Measurements from ENCODE around the gene SYTL5.

SYTL5 gene

DNA sequence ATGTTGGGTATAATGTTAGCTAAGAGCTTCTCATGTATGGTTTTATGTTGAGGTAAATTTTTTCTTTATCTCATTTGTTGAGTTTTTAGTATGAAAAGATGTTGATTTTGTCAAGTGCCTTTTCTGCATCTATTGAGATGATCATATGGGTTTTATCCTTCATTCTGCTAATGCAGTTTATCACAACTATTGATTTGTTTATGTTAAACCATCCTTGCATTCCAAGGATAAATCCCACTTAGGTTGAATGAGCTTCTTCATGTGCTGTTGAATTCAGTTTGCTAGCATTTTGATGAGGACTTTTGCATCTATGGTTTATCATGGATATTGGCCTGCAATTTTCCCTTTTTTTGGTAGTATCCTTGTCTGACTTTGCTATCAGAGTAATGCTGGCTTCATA, 93.3 kb downstream of the SYTL5 start:
- no peak for DNase-seq

DNA sequence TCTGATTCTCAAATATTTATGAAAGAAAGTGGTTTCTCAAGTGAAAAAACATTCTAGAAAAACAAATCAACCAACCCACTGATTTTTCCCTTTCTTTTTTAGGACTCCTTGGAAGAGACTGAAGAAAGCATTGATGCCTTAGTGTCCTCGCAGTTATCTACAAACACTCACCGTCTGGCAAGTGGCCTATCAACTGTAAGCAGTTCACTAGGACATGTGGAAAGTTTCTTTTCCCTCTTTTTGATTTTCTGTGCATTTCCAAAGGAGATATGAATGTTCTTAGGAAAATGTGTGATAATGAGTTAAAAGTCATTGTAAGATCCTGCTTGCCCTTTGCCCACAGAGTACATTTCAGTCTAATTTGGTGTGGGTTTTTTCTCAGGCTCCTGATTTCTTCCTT, 95.9 kb downstream of the SYTL5 start:
- no peak for DNase-seq

DNA sequence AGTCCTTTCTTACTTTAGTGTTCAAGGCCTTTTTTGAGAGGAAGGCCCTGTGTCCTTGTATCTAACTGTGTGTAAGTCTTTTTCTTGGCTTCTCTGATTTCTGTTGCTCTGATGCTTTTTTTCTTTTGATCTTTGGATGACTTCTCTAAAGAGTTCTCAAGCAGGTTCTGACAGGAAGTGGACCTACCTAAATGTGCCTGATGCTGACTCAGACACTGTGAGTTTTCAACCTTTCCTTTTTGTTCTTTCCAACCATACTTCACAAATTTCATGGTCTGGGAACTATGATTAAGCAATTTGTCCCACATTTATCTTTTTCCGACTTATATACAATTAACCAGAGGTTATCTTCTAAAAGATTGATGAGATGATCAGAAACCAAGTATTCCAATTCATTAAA, 96.5 kb downstream of the SYTL5 start:
- no peak for DNase-seq

DNA sequence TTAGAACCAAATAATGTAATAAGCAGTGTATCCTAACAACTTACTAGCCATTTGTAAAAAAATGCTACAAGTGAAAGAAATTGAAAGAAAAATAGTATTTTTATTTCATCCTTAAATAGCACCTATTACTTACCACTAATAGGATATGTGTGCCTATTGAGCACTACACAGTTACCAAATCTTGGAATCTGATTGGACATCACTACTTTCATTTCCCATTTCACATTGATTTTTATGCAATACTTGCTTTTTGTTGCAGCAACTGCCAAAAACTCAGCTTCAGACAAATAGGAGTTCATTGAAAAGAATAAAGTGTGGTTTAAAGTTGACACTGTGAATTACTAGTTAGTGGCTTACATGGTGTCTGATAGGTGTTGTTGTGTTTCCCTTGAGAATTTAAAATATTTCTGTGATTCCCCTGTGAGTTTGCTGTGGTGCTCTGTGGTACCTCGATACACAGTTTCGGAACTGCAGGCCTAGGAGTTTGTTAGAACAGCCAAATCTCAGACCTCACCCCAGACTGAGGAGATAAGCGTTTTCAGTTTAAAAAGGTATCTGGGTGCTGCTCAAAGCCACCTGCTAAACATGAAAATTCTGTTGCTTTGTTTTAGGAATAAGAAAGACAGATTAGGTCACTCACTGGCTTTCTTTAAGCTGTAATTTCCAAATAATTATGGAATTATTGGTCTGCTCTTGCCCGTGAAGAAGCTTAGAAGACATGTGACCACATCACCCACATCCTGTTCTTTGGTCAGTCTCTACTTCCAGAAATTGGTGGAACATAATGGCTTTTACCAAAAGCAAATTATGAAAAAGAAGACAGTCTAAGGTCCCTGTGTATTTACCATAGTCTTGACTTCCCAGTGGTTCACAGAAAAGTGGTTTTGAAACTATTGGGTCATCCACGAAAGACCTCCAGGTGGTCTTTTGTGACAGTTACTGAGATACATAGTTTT, 97.8 kb downstream of the SYTL5 start:
- no peak for DNase-seq

DNA sequence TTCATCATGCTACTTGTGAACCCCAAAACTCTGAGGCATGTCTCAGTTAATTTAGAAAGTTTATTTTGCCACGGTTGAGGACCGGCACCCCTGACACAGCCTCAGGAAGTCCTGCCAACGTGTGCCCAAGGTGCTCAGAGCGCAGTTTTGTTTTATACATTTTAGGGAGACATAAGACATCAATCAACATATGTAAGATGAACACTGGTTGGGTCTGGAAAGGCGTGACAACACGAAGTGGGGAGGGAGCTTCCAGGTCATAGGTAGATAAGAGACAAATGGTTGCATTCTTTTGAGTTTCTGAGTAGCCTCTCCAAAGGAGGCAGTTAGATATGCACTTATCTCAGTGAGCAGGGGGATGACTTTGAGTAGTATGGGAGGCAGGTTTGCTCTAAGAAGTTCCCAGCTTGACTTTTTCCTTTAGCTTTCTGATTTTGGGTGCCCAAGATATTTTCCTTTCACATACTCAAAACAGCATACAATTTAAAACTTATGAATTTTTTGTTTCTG, 98.9 kb downstream of the SYTL5 start:
- no peak for DNase-seq

DNA sequence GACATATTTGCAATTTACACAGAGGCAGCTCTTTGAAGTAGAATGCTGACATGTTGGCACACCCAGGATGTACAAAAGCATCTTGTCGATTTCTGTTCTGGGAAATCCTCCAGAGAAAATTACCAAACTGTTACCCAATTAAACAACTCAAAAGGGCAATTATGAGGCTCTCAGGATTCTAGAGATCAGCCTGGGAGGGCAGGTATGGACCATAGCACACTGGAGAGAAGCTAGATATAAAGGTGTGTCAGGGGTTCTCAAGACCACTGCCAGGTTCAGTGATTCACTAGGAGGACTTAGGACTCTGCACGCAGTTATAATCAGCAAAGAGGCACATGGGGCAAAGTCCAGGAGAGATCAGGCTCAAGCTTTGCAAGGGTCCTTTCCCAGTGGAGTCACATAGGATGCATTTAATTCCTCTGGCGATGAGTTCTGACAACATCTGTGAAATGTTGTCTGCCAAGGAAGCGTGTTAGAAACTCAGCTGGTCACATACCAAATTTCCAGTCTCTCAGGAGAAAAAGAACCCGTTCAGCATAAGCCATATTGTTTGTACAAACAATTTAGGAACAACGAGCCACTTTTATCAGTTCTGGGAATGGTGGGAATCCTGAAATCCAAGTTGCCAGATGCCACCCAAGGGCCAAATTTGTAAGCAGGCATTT, 100.8 kb downstream of the SYTL5 start:
- DNase-seq, result no peak

DNA sequence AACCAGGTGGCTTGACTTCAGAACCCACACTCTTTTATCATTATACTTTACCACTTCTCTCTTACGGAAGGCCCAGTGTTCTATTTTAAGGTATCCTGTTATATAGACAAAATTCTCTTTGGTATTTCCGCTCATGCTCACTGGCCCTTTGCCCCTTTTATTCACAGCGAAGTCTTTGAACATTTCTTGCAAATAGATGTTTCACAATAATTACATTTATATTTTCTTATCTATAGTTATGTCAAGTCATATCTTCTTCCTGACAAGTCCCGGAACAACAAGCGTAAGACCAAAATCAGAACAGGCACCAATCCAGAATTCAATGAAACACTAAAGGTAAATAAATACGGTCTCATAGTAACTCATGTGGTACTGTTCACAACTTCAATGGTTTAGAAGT, 102.0 kb downstream of the SYTL5 start:
- no peak for DNase-seq

DNA sequence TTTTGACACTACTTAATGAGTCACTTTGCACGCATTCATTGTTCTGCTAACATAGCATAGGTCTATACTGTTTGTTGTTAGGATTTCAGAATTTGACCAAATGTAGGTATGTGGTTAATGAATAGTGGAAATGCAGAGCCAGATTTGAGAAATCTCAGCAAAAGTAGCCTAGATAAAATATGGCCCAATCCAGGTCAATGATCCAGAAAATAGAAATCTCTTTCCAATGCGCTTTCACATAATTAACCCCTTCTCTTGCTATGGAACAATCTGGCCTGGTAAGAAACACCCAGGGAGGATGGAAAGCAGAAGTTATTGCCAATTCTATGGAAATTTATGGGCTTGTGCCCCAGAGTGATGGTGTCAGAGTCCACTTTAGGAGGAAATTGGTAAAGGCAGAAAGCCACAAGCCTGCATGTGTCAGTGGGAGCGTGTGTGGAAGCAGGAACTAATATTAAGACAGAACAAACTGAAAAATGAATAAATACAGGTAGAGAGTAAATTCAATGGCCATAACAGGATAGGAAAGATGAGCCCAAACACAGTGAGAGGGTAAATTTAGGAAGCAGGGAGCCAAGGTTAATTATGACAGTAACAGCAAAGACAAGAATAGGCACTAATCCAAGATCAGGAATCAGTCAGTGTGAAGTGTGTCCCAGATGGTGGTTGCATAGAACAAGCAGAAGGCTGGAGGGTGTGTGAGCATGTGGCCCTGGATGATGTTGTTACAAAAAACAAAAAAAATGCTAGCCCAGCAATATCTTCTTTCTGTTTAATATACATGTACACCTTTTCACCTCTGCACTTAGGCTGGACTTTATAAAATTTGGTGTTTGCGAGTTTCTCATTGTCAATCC, 102.9 kb downstream of the SYTL5 start:
- no peak for DNase-seq

DNA sequence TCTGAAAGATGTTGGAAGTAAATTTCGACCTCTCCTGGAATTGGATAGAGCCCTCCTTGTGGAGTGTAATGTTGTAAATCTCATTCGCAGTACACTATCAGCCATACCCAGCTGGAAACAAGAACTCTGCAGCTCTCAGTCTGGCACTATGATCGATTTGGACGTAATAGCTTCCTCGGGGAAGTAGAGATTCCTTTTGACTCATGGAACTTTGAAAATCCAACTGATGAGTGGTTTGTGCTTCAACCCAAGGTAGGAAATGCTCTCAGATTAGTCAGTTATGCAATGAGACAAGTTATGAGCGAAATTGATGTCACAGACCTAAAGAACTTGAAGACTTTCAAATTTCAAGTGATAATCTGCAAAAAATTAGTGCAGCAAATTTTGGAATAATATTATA, 103.9 kb downstream of the SYTL5 start:
- DNase-seq, result no peak

DNA sequence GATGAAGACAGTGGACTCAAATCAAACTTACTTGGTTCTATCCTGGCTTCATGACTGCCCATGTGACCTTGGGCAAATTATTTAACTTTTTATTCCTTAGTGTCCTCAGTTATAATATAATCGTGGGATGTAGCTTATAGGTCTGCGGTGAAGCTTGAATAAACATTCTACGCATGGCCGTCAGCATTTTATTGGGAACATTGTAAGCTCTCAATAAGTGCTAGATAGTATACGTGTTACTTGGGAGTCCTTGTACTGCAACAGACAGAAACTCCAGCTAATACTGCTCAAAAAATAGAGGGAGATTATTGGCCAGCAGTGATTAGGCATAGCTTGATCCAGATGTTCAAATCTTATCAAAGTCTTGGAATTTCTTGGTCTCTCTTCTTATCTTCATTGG, 104.8 kb downstream of the SYTL5 start:
- DNase-seq, result no peak

DNA sequence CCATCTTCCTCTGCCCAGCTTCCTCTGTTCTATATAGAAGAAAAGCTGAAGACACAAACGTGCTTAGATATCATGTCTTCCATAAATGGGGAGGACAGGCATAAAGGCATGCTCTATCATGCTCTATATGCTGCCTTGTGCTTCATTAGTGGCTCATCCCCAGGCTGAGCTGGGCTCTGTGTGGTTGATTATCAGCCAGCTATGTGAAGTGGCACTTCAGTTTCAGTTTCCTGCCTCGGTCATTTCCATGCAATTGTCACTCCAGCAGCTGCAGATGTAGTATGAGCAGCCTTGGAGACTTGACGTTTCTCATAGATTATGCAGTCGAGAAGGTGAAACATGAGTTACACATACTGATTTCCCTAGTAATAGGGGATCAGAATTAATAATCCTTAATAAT, 106.2 kb downstream of the SYTL5 start:
- no peak for DNase-seq

DNA sequence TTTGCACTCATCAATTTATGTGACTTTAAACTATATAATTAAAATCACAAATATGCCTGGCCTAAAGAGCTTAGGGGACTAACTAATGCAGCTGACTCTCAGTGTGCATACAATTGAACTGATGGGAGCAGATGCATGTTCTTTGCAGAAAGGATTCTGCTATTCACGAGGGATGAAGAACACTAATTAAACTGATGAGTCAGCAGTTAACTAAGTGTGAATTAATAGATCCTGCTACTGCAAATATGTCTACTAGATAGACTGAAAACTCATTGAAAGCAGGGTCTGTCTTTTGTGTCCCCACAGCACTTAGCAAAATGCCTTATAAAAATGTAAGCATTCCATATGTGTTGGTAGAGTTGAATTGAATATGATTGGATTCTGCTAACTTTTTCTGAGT, 110.4 kb downstream of the SYTL5 start:
- no peak for DNase-seq

DNA sequence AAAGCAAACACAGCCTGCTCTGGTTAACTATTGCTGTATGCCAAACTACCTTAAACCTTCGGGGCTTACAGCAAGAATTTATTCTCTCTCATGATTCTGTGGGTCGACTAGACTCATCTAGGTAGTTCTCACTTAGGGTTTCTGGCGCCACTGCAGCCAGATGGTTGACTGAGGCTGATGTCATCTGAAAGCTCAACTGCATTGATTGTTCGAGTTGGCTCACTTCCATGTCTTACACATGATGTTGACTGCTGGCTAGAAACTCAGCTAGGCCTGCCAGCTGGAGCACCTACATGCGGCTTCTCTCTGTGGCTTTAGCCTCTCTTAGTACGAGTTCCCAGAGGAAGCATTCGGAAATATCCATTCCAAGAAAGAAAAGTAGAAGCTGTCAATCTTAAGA, 111.1 kb downstream of the SYTL5 start:
- DNase-seq, result no peak

DNA sequence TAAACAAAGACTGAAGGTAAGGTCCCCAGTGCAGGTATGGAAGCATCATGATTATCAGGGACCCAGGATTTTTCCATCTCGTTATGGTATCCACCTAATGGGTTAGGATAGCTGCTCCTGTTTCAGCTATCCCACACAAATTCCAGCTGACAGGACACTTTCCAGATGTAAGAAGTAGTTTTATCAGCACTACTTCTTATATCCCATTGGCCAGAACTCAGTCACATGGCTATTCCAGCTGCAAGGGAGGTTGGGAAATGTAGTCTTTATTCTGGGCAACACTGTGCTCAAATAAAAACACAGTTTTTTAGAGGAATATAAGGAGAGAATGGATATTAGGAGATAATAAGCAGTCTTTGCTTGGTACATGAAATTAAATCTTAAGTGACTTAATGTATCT, 117.6 kb downstream of the SYTL5 start:
- DNase-seq, result no peak

DNA sequence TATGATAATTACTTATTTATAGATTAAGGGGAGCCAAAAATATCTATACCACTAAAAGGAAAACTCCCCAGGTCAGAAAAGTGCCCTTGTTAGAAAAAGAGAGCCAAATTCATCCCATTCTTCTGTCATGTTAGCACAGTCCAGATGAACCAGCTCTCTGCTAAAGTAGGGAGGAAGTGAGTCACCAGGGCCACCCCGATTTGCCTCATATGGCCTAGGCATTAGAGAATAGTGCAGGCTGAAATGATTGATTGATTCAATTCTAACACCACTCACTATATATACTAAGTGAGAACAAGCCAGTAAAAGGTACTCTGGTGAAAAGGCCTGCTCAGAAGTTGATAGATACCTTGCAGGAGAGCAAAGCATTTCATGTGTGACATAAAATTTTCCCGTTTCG, 119.8 kb downstream of the SYTL5 start:
- DNase-seq, result no peak

DNA sequence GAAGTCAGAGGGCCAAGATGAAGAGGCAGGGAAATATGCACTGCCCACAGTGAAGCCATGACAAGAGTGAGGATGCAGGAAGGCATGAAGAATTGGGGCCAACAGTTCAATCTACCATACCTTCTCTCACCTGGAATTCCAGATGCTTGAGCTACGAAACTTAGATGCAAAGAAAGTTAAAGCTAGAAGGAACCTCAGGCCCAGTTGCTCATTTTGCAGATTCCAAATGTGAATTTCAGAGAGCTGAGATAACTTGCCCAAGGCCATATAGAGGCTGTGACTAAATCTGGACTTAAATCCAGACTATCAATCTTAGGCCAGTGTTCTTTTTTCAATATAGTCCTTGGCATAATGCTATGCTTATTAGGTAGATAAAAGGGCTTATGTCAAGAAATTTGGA, 121.6 kb downstream of the SYTL5 start:
- no peak for DNase-seq

DNA sequence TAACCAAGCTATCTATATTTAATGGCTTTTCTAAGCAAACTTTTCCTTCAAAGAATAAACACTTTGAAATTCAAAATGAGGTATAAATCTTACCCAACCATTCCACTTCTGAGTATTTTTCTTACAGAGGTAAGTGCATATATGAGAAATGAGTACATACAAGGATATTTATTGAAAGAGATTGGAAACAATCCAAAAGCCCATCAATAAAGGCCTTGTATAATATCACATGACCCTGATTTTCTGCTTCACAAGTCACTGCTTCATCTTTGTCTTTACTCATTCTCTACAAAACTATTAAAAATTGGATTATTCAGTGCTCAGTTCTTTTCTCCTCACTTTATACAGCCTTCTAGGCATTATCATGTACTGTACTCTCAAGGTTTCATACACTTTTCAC, 123.0 kb downstream of the SYTL5 start:
- no peak for DNase-seq

DNA sequence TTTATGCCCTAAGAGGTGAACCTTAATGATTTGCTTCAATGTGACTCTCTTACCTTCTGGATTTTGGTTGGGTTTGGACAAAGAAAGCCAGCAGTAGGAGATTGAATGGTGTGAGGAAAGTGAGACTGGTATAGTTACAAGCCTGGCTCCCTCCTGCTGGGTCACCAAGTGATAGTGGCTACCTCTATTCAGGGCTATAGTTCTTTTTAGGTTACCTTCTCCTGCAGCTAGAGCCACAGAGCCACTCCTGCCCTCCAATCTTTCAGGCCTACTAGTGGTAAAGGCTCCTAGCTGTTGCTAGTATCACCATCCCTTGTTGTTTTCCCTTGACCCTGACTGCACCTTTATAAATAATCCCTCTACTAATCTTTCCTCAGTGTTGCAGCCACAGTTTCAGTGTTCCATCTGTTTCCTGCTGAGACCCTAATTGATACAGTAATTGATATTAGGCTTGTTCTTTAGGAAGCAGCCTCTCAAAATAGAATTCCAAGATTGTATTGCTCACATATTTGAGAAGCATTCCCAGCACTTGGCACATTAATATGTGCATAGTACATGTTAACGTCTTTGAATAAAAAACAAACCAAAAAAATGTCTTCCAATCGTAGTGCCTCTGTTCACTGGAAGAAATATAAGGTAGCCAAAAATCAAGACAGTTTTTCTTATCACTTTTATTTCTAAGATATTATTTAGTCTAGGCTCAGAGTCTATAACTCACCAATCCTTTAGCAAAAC, 132.0 kb downstream of the SYTL5 start:
- no peak for DNase-seq

DNA sequence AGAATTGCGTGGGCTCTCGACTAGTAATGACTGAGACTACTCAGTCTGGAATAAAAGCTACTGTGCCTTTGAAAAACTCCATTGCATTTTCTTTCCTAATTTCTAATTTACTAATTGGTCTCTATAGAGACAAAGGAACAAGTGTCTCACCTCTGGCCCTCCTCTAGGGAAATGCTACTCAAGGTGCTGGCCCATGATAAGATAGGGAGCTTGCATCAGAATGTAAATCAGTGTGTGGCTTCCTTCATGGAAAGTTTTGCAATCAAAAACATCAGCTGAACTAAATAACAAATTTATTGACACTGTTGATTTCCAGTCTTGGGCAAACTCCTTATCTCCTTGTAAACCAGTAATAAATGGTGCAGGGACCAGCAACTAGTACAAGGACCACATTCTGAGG, 132.5 kb downstream of the SYTL5 start:
- DNase-seq, result no peak

DNA sequence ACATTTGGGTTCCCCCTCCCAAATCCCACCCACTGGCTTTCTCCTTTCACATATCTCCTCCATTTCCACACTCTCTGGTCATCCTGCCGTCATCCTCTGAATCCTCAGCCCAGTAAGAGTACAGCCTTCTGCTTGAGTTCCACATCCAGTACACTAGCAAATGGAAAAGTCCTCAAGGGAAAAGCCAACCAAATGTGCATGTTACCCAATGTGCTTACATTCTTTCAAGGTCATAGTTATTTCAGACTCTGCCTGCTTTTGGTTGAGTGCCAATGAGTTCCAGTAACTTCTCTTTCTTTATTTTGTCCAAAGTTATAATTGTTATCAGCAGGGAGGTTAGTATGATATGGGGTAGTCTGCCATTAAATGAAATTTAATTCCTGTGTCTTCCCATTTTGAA, 136.3 kb downstream of the SYTL5 start:
- no peak for DNase-seq

DNA sequence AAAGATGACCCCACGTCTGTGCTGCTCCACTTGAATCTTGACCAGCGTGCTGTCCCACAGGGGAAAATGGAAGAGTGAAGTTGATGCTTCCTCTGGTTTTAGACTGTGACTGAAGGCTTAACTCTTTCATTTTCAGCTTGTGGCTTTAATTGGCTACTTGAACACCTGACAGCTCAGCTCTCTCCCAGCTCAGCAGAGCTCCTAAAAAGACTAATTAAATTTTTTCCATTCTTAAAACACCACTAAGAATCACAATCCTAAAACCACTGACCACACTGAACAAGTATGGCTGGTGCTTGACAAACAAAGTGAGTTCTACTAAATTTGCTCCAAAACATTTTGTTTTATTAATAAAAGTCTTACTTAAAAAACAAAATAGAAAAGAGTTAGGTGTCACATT, 142.7 kb downstream of the SYTL5 start:
- DNase-seq, result no peak

DNA sequence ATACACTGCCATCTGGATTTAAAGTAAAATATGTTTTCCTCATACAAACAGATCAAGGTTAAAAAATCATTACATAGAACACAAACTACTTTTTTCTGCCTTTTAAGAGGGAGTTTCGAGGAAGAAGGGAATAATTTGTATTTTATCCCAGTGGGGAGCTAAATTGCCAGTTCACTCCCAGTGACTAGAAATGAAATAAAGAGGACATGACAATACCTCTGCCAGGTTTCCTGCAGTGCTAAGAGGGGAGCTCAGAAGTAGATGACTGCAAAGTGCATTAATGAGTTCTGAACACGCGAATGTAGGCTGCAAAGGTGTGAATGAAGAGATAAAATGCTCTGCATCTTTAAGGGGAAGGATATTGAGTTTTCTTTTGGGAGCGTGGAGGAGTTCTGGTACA, 144.6 kb downstream of the SYTL5 start:
- no peak for DNase-seq

DNA sequence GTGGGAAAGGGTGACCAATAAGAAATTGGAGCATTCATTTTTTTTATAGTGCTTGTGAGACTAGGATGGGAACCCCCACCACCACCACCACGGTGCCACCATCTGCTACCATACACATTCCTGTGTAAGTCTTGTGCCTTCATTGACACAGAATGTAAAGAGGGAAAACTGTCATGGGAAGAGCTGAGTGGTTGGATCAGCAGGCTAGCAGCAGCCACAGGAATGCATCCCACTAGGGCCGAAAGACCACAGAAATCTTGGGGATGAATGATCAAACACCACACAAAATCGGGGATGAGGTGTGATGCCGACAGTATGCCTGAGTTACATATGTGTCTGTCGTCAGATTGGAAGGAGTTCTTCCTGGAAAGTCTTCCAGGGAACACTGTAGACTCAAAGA, 145.1 kb downstream of the SYTL5 start:
- DNase-seq, result no peak

Measured in NCI-H2081 treated with DMSO at 0.1 percent for 48 hours (cell line).